HG02642 (cell line): Measurements from ENCODE around the gene AKAP12.

Source experiments
- ATAC-seq: cut with Tn5 transposase; IDR thresholded peaks from one replicate; pipeline ENCODE4 v1.9.1; 2021; ENCODE audit warnings: mild to moderate bottlenecking; ENCODE audit not compliant: unreplicated experiment, poor library complexity

Gene AKAP12

DNA sequence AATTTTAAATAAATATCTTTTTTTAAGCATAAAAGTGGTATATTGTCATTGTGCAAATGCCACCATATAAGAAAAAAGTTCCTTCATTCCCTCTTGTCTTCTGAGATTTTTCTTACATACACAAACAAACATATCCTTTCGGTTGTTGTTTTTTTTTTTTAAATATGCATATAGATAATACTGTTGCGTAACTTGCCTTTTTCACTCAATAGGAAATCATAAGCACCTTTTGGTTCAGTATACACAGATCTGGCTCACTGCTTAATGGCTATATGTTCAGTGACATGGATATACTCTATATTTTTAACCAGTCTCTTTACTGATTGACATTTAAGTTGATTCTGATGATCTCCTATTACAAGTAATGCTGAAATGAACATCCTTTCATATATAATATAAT lies 40.1 kb downstream of the AKAP12 start:
- no peak for ATAC-seq

DNA sequence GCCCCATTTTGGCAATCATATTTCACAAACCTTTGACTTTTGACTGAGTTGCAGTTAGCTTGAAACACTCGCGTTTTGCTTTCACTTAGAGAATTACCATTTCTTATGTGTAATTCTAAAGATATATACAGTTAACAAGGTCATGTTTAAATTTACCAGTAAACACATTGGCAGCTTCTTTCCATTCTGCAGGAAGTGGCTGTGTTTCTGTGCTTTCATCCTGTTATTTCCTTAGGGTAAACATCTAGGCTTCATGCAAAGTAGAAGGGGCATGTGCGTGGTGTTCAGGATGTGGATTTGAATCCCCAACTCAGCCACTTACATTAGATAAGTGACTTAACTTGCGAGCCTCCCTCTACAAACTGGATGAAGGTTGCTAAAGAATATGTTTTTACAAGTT lies 41.1 kb downstream of the AKAP12 start:
- ATAC-seq, result no peak

DNA sequence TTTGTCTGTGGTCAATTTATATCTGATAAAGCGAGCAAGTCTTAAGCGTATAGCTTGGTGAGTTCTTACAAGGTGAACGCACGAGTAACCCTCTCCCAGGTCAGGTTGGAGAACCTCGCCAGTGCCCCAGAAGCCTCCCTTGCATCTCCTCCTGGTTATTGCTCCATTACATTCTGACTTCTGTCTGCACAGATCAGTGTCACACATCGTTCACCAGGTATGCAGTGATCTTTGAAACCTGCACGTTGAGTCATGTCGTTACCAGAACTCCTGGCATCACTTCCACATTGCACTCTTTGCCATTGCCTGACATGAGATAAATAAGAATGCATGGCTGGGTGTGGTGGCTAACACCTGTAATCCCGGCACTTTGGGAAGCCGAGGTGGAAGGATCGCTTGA lies 44.2 kb downstream of the AKAP12 start:
- peak; percentile 60 for ATAC-seq

DNA sequence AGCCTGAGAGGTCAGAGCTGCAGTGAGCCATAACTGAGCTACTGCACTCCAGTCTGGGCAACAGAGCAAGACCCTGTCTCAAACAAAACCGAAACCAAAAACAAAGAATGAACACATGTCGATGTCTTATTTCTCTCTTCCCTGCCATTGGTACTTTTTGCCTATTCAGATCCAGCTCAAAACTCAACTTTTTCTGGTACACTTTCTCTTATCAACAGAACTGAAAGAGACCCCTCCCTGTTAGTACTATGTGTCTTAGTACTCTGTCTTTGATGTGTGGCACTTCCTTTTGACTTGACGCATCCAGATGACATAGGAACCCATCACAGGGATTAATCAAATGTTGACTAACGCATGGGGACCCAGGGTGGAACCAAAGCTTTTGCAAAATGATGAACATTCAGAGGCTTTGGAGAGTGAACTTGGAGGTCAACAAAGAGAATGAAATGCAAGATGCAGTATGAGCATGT lies 44.8 kb downstream of the AKAP12 start:
- ATAC-seq, result peak; percentile 43

DNA sequence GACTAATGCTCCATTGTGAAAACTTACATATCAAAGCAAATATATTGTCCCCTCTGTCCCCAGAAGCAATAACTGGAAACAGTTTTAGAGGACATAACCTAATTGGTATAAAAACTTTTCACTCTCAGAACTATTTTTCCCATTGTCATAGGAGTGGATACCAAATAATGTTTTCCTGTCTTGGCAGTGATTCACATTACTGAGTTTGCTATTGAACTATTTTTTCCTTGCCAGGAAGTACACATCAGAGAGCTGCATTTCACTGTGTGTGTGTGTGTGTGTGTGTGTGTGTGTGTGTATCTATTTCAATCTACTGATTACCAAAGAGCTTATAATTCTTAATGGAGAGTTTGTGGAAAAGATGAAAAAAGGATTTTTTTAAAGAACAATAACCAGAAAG lies 45.4 kb downstream of the AKAP12 start:
- no peak for ATAC-seq

DNA sequence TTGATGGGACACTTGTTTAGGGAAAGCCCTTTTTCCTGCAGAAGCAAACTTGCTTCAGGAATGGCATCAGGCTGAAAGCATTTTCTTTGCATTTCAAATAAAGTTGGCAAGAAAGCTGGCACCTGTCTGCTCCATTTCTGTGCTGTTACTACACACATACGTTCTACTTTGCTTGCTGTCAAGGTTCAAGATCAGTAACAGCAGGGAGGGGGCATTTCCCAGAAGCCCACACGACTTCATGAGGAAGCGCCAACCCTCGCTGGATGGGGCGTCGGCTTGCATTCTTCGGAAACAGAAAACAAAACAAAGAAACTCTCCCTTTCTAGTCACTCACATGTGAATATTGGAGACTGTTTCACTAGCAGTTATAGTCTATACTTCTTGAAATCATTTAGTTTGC lies 46.4 kb downstream of the AKAP12 start:
- ATAC-seq, result no peak

DNA sequence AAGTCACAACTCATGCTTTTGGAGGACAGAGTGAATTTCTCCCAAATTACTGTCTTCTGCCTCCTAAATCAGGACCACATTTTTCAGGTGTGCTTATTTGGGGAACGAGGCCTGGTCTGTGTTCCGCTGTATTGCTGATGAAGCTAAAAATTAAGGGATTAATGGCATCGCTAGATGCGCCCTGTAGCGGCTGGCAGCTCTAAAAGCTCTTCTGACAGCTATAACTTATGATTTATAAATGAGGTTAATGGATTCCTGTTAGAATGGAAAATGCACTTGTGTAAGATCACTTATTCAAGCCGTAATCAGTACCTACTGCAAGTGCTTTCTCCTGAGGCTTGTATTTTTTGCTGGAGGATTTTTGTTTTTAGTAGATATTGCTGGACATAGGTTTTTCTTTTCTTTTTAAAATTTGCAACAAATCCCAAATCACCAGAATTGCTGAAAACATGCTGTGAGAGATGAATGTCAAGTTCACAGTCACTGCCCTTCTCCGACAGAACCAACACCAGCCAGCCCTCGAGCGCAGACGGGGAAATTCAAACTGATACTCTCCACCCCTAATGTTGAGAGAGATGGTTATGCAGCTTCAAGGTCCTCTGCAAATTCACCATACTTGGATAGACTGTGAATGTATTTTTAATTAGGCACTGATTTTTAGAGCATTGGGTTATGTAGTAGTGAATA lies 49.1 kb downstream of the AKAP12 start:
- peak; percentile 34 for ATAC-seq

DNA sequence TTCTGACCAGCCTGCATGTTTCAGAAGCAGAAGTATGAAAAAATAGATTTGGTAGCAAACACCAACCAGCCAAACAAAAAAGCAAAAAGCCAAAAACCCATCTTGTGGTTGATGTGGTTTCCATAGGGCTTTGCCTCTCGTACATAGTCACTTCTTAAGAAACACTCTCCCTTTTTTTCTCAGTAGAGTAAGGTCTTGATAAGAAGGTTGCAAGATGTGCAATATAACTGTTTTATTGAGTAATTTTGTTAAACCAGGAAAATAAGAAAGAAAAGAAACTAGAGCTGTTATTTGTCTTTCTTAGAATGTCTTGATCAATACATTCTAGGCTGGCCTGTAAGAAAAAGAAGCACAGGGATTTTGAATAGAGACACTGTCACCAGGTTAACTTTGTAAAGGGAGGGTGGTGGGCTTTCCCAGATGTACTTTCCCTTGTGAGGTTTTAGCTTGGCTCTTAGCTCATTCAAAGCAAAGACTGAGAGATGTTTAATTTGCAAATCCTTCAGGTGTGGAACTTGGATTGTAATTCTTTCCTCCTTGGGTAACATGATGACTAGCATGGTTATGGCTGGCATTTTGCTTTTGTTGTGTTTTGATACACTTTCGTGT lies 49.7 kb downstream of the AKAP12 start:
- ATAC-seq, result peak; percentile 45

DNA sequence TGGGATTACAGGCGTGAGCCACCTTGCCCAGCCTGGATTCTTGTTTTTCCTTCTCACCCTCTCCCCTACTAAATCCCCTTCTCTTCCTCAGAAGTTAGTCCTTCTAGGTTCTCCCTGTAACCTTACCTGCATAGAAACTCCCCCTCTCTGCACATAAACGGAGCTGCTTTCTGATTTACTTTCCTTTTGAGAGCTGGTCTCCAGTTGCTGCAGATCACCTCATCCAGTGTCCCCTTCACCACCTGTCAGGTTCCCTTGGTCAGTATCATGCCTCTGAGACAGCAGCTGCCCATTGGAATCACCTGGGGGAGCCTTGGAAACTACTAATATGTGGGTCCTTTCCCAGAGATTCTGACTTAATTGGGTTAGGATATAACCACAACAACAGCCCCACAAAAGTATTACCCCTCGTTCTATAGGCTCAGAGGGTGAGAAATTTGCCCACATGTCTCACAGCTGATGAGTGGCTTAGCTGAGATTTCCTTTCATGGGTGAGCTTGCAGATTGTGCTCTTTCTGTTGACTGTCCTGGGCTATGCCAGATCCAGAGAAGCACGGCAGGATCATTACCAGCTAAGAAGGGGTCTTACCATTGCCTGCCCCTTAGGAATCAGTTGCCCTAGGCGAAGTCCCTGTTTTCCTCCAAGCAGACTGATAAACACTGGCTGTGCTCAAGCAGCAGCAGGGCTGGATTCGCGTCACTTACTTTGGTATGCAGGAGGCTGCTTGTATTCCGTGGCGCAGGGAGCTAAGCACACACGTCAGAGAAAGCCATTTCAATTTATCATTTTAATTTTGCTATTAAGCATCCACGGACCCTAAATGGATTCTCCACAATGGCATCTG lies 51.3 kb downstream of the AKAP12 start:
- no peak for ATAC-seq

DNA sequence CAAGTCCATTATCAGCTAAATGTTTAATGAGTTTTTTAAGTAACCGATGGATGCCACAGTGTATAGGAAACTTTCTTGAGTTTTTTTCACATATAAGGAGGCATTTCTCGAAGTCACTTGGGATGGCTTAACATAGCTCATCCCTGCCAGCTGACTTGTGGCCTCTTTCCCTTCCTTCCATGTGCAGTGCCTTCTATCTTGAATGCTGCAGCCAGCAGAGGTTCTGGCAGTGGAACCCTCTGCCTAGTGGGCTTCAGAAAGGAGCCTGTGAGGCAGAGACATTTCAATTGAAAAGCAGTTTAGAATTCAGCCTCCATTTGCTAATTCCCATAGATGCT lies 51.9 kb downstream of the AKAP12 start:
- ATAC-seq, result no peak

DNA sequence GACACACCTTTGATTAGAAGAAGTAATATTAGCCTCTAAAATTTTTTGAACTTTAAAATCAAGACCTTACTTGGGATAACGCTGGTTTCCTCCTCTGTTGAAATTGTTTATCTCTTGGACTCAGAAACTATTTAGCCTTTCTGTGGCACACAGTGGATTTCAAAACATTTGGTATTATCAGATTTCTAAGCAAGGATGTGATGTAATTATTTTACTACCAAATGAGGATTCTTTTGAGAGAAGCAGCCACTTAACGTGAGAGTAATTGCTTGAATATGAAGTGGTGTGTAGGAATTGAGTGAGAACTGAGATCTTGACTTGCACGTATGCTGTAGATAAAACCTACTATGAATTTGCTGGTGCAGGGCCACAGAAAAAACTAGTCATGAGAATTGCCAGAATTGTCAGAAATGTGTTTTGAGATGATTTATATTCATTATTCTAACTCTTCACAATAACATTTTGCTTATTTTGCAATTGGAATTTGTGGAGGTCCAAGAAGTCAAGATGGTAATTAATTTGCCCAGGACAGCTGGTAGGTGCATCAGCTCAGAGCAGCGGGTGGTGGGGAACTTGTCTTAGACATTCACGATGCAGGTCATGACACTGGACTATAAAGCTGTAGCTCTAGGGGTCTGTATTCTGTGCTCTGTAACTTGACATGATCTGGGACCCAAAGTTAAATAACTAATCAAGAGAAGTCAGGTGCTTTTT lies 53.4 kb downstream of the AKAP12 start:
- ATAC-seq, result no peak

DNA sequence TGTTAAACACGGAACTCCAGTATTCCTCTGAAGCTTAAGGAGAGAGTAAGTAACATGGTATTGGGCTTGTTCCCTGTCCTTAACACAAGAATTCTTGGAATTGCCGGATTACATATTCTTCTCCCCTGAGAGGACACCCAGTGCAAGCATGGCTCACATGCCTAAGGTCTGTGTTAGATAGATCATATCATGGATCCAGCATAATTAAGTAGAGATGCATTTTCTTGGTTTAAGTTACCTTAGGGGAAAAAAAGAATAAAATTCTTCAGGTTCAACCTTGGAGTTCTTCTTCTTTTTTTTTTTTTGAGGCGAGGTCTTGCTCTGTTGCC lies 53.9 kb downstream of the AKAP12 start:
- ATAC-seq, result no peak

DNA sequence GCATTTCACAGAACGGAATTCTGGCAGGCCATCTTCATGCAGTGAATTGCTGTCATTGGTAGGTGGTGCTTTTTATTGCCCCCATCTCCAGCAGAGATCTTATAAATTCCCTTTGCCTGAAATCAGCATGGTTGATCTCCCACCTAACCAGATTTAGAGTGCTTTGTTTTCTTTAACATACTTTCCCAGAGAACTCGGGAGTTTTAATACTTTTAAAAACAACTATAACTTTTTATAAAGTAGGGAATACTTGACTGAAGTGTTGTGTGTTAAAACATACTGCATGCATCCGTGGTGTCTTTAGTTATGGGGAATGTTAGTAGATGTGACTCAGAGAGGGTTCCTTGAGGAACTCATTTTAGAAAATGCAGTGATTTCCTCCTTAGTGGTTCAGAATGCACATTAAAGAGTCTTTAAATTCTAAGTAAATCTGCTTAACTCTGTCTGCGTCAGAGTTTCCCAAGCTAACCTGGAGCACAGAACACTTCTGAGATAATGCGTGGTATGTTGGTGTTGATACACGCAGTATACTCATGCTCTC lies 54.9 kb downstream of the AKAP12 start:
- ATAC-seq, result no peak

DNA sequence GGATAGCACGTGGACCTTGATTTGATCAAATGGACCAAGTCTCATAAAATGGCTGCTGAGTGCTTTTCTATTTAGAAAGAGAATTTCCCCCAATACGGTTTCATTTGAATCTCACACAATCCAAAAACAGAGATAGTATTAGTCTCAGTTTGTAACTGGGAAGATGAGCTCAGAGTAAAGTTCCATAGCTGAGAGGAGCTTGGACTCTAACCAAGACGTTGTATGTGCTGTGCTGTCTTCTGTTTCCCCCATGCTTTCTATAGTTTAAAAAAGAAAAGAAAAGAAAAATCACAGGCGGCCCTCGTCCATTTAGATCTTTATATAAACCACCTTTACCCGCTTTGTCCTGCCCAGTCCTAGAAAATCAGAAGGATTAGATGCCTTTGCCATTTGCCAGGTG lies 58.1 kb downstream of the AKAP12 start:
- ATAC-seq, result no peak

DNA sequence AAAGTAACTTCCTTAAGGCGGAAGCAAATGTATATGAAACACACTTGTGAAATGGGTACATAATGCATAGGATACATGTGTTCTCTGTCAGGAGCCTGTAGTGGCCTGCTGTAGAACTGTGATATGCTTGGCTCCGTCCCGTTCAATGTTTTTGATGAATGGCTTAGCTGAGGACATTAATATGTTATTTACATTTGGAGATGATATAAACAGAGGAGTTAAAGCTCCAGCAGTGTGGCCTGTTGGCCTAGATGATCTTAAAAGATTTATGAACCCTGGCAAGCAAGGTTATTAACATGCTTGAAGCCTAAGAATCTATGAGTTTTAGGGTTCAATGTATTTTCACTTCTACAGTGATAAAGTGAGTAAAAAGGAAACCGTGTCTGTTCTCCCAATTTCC lies 59.2 kb downstream of the AKAP12 start:
- no peak for ATAC-seq

DNA sequence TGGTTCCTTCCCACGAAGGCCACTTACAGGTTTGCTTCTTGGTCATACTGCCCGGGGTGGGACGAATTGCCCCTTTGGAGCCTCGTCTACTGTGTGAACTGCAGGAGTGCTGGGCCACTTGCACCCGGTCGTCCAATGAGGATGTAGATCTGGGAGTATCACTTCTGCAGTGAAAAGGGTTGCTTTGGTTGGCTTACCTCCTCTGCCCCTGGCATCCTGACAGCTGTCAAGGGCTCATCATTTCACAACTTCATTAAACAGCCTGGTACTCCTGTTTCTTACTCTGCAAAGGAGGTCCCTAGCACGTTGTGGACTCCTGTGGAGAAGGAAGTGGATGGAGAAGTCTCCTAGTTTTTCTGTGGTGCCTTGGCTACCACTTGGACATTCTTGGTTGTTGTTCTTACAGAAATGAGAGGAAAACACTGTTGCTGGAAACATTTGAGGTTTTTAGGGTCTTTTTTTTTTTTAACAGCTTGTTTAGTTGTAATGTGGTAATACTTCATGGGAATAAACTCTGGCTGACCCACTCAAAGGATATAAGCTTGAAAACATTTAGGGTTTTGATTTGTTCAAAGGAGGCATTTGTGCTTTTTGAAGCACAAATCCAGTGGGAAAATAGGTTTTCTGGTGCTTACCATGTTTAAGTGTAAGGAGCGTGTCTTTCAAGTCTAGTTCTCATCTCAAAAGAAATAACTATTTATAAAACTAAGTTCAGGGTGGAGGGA lies 60.7 kb downstream of the AKAP12 start:
- ATAC-seq, result no peak

DNA sequence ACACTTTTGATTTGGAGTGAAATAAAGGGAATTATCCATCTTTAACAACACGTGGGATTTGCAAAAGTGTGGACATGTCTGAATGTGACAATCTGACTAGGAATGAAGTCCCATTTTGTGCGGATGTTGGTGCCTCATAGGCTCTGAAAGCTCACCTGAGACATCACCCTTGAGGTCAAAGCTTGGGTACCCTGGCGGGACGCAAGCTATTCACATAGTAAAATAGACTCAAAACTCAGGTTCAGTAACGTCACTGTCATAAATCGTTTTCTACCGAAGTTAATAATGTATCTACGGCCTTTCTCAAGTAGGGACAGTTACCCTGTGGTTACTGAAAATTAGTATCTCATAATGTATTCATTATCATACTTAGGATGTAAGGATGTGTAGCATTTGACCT lies 61.8 kb downstream of the AKAP12 start:
- no peak for ATAC-seq

DNA sequence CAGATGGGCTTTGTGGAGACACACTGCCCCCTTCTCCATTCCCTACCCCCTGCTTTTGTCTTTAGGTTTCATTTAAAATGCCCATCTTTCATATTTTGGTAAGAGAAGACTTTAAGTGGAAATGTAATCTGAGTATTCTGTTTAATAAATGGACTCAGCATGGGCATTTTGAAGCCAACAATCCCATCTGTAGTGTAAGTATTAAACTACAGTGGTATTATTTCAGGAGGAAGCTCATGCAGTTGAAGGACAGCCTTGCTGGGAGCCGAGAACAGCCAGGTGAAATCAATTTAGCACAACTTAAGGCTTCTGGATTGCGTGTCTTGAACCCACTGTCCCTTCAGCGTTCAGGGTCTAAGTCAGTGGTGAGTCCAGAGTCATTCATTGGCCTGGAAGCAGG lies 63.5 kb downstream of the AKAP12 start:
- no peak for ATAC-seq

DNA sequence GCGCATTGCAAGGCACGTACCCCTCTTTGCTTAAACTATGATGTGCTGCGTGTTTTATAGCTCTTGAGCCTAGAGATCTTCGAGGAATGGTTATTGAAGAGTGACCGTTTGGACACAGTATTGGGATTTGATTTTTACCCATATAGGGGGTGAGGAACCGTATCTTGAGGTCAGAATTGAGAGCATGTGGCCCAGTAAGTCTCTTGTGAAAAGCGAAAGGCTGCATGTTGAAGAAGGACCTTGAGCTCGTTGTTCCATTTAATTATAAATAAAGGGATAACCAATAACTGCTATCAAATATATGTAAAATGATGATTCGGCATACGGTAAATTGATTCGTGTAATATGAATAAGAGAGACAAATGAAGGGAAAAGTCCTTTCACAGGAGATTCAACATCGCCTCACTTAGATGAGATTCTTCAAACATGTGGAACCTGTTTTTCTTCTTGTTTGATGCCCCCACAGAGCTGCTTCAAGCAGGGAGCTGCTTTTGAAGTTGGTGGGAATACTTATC lies 66.6 kb downstream of the AKAP12 start:
- no peak for ATAC-seq

DNA sequence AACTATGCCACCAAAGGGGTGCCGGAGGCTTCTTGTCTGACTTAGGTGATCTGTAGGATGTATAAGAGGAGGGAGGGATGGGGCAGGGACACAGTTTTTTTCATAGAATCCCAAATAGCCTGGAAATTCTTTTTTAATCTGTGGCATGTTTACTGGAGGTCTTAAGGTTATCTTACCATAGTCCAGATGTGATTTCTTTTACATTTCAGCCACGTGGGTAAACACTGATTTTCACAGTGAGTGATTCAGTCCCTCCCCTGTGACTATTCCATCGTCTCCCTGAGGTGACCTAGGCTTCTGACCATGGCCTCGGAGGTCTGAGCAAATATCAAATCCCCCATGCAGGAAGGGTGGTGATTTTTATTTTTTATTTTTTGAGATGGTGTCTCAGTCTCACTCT lies 67.7 kb downstream of the AKAP12 start:
- no peak for ATAC-seq
